ENCODE data around the gene GABBR2. TPM values are rescaled to one million over a fixed set of nuclear protein-coding genes. Genes with fewer than 3 reads are reported as not detected.

GABBR2 gene
- total RNA-seq, 1 experiment from 2014 or later: 0.76 TPM

GRCh38 chr9:98318834-98319478, 389.8 kb downstream of the GABBR2 start:
- no TSS peak for BruUV-seq (replicated peaks)
- H3K4me3 ChIP-seq: no peak overlapping the region
- H3F3A ChIP-seq (ENCODE audit: insufficient read depth, low read depth): 0 out of 2 replicates have a peak, but pooled peaks cover 9% of the 10 kb centered on the region
- no peak overlapping the region for H3K4me2 ChIP-seq
- H3K27ac ChIP-seq: no peak overlapping the region
- H3K79me2 ChIP-seq (ENCODE audit: low read depth): no peaks in the 10 kb centered on the region
- intact Hi-C loops (cut with micrococcal nuclease; ENCODE audit: unreplicated experiment): loop anchor here (5.0 kb wide), 3 partner anchors 258 to 458 kb away; no protein-coding TSS in a partner anchor
- H3K27me3 ChIP-seq (ENCODE audit: insufficient read depth, low read depth): no peaks in the 10 kb centered on the region
- no peaks in the 10 kb centered on the region for H4K20me1 ChIP-seq (ENCODE audit: insufficient read depth)
- POLR2A ChIA-PET (ENCODE audit: unreplicated experiment): no interaction called here
- DNase-seq: peak in 1 of 2 experiments; percentile 42
- no peaks in the 10 kb centered on the region for H3K9me3 ChIP-seq (ENCODE audit: insufficient read depth, low read depth)
- no peak overlapping the region for H2AFZ ChIP-seq
- CTCF ChIA-PET: no interaction called here
- peaks cover 16% of the 10 kb centered on the region for H3K4me1 ChIP-seq (replicated peaks; ENCODE audit: insufficient read depth)
- TF ChIP-seq EZH2 (IDR thresholded peaks at IDR 0.05; ENCODE audit: low read depth): no peak
- TF ChIP-seq CTCF (conservative IDR thresholded peaks at IDR 0.05): no peak
- H3K9me2 ChIP-seq (ENCODE audit: insufficient read depth): no peaks in the 10 kb centered on the region
- no peaks in the 10 kb centered on the region for H3K36me3 ChIP-seq (ENCODE audit: low read depth)

- TF ChIP-seq CTCF (conservative IDR thresholded peaks at IDR 0.05): no peak
- no peak for TF ChIP-seq EZH2 (IDR thresholded peaks at IDR 0.05; ENCODE audit: low read depth)
- no peaks in the 10 kb centered on the region for H3K79me2 ChIP-seq (ENCODE audit: low read depth)
- no peaks in the 10 kb centered on the region for H3K9me3 ChIP-seq (ENCODE audit: insufficient read depth, low read depth)
- 0 out of 2 replicates have a peak, but pooled peaks cover 9% of the 10 kb centered on the region for H3F3A ChIP-seq (ENCODE audit: insufficient read depth, low read depth)
- H2AFZ ChIP-seq: no peak overlapping the region
- H3K4me2 ChIP-seq: no peak overlapping the region
- H3K27me3 ChIP-seq (ENCODE audit: insufficient read depth, low read depth): no peaks in the 10 kb centered on the region
- no peaks in the 10 kb centered on the region for H3K36me3 ChIP-seq (ENCODE audit: low read depth)
- H4K20me1 ChIP-seq (ENCODE audit: insufficient read depth): no peaks in the 10 kb centered on the region
- DNase-seq: no peak
- no peaks in the 10 kb centered on the region for H3K9me2 ChIP-seq (ENCODE audit: insufficient read depth)
- H3K27ac ChIP-seq: no peak overlapping the region
- CTCF ChIA-PET: no interaction called here
- POLR2A ChIA-PET (ENCODE audit: unreplicated experiment): no interaction called here
- intact Hi-C loops (cut with micrococcal nuclease; ENCODE audit: unreplicated experiment): loop anchor here (5.0 kb wide), 3 partner anchors 259 to 459 kb away; no protein-coding TSS in a partner anchor
- no TSS peak for BruUV-seq (replicated peaks)
- peaks cover 16% of the 10 kb centered on the region for H3K4me1 ChIP-seq (replicated peaks; ENCODE audit: insufficient read depth)
- H3K4me3 ChIP-seq: no peak overlapping the region
These were observed 390.5 kb downstream of the GABBR2 start for GRCh38 chr9:98318041-98318790.

- no peak overlapping the region for H3K4me3 ChIP-seq
- no peaks in the 10 kb centered on the region for H3K79me2 ChIP-seq (ENCODE audit: low read depth)
- ChIA-PET POLR2A (ENCODE audit: unreplicated experiment) (no interaction called here), CTCF (interaction anchor here (1.4 kb wide), 1 partner anchor 531 kb away, joined by 4 read pairs; no protein-coding TSS in a partner anchor)
- peaks cover 16% of the 10 kb centered on the region for H3K4me1 ChIP-seq (replicated peaks; ENCODE audit: insufficient read depth)
- H3K27me3 ChIP-seq (ENCODE audit: insufficient read depth, low read depth): no peaks in the 10 kb centered on the region
- 0 out of 2 replicates have a peak, but pooled peaks cover 9% of the 10 kb centered on the region for H3F3A ChIP-seq (ENCODE audit: insufficient read depth, low read depth)
- no peaks in the 10 kb centered on the region for H3K36me3 ChIP-seq (ENCODE audit: low read depth)
- H3K4me2 ChIP-seq: no peak overlapping the region
- no peak for TF ChIP-seq EZH2 (IDR thresholded peaks at IDR 0.05; ENCODE audit: low read depth)
- TF ChIP-seq CTCF (conservative IDR thresholded peaks at IDR 0.05): no peak
- no peaks in the 10 kb centered on the region for H3K9me2 ChIP-seq (ENCODE audit: insufficient read depth)
- no TSS peak for BruUV-seq (replicated peaks)
- H3K9me3 ChIP-seq (ENCODE audit: insufficient read depth, low read depth): no peaks in the 10 kb centered on the region
- no peak overlapping the region for H2AFZ ChIP-seq
- intact Hi-C loops (cut with micrococcal nuclease; ENCODE audit: unreplicated experiment): loop anchor here (5.0 kb wide), 3 partner anchors 260 to 460 kb away; no protein-coding TSS in a partner anchor
- no peaks in the 10 kb centered on the region for H4K20me1 ChIP-seq (ENCODE audit: insufficient read depth)
- no peak for DNase-seq
- H3K27ac ChIP-seq: no peak overlapping the region
These were observed 391.4 kb downstream of the GABBR2 start for GRCh38 chr9:98317134-98317857.
